Prostate gland (tissue), 2 donors: ENCODE measurements around the gene CRYGN. TPM values are rescaled to one million over a fixed set of nuclear protein-coding genes. Genes with fewer than 3 reads are reported as not detected.

Experiments used
- DNase-seq: peaks from one replicate; pipeline ENCODE4 v3.0.0-alpha.2; 2019; ENCODE audit warnings: low spot score
- H3K27ac ChIP-seq, 2 donors: fragments of 200-600 bp; sonication (generic); 2 replicates each; pipeline ENCODE4 v1.5.1; 2017 to 2019
- H3K27me3 ChIP-seq: fragments of 200-600 bp; sonication (generic); replicated peaks from 2 replicates; pipeline ENCODE4 v1.5.1; 2019; ENCODE audit not compliant: insufficient read depth
- H3K36me3 ChIP-seq, 2 donors: fragments of 200-600 bp; sonication (generic); 1 replicate in 1 of 2; 2 replicates in 1 of 2; pipeline versions ENCODE4 v1.5.1 to v1.8.1; 2017 to 2019
- H3K4me1 ChIP-seq: fragments of 200-600 bp; sonication (generic); replicated peaks from 2 replicates; pipeline ENCODE4 v1.5.1; 2019
- H3K4me3 ChIP-seq, 2 donors: fragments of 200-600 bp; sonication (generic); 2 replicates each; pipeline ENCODE4 v1.5.1; 2017 to 2019
- H3K9me3 ChIP-seq: fragments of 200-600 bp; sonication (generic); 2 replicates; pipeline ENCODE4 v1.5.1; 2017
- CTCF ChIP-seq, 4 experiments: fragments of 200-600 bp in 2 of 4; fragments of 450-650 bp in 2 of 4; sonication (generic) in 2 of 4; IDR thresholded peaks; 1 replicate in 3 of 4; 2 replicates in 1 of 4; pipeline ENCODE4 v1.5.1; 2016 to 2019; ENCODE audit warnings: antibody characterized with exemption in 4 of 4, mild to moderate bottlenecking in 2 of 4, moderate library complexity in 2 of 4
- POLR2A ChIP-seq: fragments of 450-650 bp; IDR thresholded peaks from one replicate; pipeline ENCODE4 v1.6.1; 2016; ENCODE audit warnings: antibody characterized with exemption, mild to moderate bottlenecking
- POLR2AphosphoS5 ChIP-seq: sonication (generic); formaldehyde crosslinking; IDR thresholded peaks from one replicate; pipeline ENCODE4 v1.6.1; 2017; ENCODE audit warnings: antibody characterized with exemption
- WGBS: methylation state at CpG from one replicate; pipeline ENCODE4 v1.1.5; 2018; 5-methylcytosine and 5-hydroxymethylcytosine counted together
- intact Hi-C: fragments of 100-400 bp; cut with DNase I; formaldehyde crosslinking; loops from one replicate; pipeline ENCODE4 v1.14.2; 2022
- microRNA-seq: library from miRNA; unstranded; fragments of <30 nt; microRNA quantifications from one replicate; pipeline ENCODE4, GENCODE V29; 2016
- small RNA-seq, 2 donors: library from RNA; depleted of rRNA; stranded (forward); fragments of <200 nt; gene quantifications; one replicate each; pipeline ENCODE3, GENCODE V24; 2016
- total RNA-seq, 2 donors: library from RNA; depleted of rRNA; stranded (reverse); fragments of >200 nt; gene quantifications; one replicate each; pipeline ENCODE4 v1.1.0, GENCODE V29; 2016

CRYGN gene
- total RNA-seq, 2 donors from 2014 or later = not detected

DNA sequence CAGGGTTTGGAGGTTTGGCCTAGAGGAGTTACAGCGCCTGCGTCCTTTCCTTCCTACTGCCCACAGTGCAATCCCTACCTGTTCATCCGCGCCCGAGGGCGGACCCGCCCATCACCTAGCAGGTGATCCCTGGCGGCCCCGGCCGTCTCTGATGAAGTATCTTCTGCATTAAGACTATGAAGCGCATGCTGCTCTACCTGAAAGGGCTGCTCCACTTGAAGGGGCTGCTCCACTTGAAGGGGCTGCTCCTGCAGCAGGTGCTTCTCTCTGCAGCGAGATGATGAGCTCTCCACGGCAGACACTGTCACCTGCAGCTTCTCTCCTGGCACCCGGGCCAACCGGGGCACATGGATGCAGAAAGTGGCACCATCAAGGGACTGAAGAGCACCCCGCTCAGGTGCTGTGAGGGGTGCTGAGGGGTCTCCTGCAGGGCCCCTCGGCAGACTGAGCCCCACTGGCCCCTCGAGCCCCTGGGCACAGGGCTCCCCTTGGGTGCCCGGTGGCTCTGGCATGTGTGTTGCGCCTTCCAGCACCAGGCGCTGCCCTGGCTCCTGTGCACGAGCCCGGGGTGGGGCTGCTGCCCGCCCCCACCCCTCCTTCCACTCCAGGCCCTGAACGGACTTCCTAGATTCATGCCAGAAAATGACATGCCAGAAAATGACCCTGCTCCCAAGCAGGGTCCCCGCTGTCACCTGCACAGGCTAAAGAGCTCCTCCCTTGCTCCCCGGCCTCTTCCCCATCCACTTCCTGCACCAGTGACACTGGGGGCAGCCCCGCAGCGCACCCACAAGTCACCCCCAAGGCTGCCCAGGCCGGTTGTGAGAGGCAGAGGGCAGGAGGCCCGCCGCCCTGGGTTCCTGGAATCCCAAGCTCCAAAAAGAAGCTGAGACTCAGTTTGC lies 59.5 kb downstream of the CRYGN start:
- no peaks in the 10 kb centered on the region for H3K9me3 ChIP-seq
- intact Hi-C loops = no loop called here
- no peak for DNase-seq
- TF ChIP-seq POLR2A = no peak
- TF ChIP-seq POLR2AphosphoS5 = no peak
- TF ChIP-seq CTCF (IDR thresholded peaks at IDR 0.05) = no peak
- no peak overlapping the region for H3K27ac ChIP-seq
- 87% methylated on average over 27 of the region's 32 CpGs for WGBS
- no peak overlapping the region for H3K4me3 ChIP-seq
- peaks cover 2% of the 10 kb centered on the region for H3K4me1 ChIP-seq
- H3K36me3 ChIP-seq = peaks cover 0 to 11% of the 10 kb centered on the region in 2 donors
- H3K27me3 ChIP-seq = no peaks in the 10 kb centered on the region

- Histone ChIP-seq H3K9me3 (no peaks in the 10 kb centered on the region), H3K27me3 (no peaks in the 10 kb centered on the region), H3K4me1 (peaks cover 2% of the 10 kb centered on the region), H3K27ac (no peak overlapping the region), H3K36me3 (peaks cover 0 to 11% of the 10 kb centered on the region in 2 donors), H3K4me3 (no peak overlapping the region)
- WGBS = 88% methylated on average over 25 of the region's 25 CpGs
- no peak for DNase-seq
- TF ChIP-seq POLR2AphosphoS5 (no peak), CTCF (IDR thresholded peaks at IDR 0.05) (no peak), POLR2A (no peak)
- intact Hi-C loops = no loop called here
Observed at GRCh38 chr7:151379534-151380198, 60.3 kb downstream of the CRYGN start.

DNA sequence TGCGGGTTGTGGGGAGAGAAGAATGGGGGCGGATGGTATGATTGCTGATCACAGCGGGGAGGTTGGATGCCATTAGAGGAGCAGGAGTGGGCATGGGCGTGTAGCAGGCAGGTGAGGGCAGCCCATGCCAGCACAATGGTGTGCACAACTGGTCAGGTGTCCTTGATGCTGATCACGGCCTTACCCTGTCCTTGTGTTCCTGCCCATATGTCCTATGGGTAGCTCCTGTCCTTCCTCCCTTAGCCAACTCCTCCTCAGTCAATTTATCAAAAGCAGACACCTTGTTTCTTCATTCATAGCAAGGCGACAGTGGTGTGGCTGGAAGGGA lies 60.8 kb downstream of the CRYGN start:
- intact Hi-C loops = no loop called here
- Histone ChIP-seq H3K9me3 (no peaks in the 10 kb centered on the region), H3K27me3 (no peaks in the 10 kb centered on the region), H3K4me3 (no peak overlapping the region), H3K4me1 (peaks cover 2% of the 10 kb centered on the region), H3K36me3 (peaks cover 0 to 16% of the 10 kb centered on the region in 2 donors), H3K27ac (no peak overlapping the region)
- no peak for DNase-seq
- TF ChIP-seq POLR2AphosphoS5 (no peak), CTCF (IDR thresholded peaks at IDR 0.05) (no peak), POLR2A (no peak)
- WGBS = 84% methylated on average over 6 of the region's 6 CpGs

Small RNA genes lying within 50 kb of the gene (microRNA-seq; reads per million reads assigned to microRNA genes)
- gene MIR3907 = not detected

Small RNA genes lying within 50 kb of the gene (small RNA-seq; reads per million reads assigned to genes)
- gene MIR3907 (0 to 0.19 reads per million in 2 donors), gene RN7SL76P (0 reads per million in 2 donors)

Other genes with a start within 250 kb of the CRYGN start
- gene H2BK1, start 229.7 kb downstream of the CRYGN start, total RNA-seq = 1 to 10 TPM in 1 of 2 donors, not detected in 1; 3.0 TPM
- 10 to 100 TPM; 23.3 to 33.3 TPM for gene ABCF2, start 212.9 kb downstream of the CRYGN start, total RNA-seq
- gene CHPF2, start 207.7 kb downstream of the CRYGN start, total RNA-seq = 10 to 100 TPM; 40.2 to 72.9 TPM
- gene SMARCD3, start 191.4 kb downstream of the CRYGN start, total RNA-seq = 100 to 1,000 TPM in 1 of 2 donors, 10 to 100 TPM in 1; 35.6 to 108 TPM
- gene NUB1, start 98.3 kb downstream of the CRYGN start, total RNA-seq = 10 to 100 TPM; 46.4 to 53.7 TPM
- 10 to 100 TPM in 1 of 2 donors, 1 to 10 TPM in 1; 3.6 to 12.8 TPM for gene WDR86, start 30.1 kb downstream of the CRYGN start, total RNA-seq
- 10 to 100 TPM; 59.3 to 63.1 TPM for gene RHEB, start 79.8 kb upstream of the CRYGN start, total RNA-seq